Measurements from ENCODE around the gene CAMKK2.

DNA sequence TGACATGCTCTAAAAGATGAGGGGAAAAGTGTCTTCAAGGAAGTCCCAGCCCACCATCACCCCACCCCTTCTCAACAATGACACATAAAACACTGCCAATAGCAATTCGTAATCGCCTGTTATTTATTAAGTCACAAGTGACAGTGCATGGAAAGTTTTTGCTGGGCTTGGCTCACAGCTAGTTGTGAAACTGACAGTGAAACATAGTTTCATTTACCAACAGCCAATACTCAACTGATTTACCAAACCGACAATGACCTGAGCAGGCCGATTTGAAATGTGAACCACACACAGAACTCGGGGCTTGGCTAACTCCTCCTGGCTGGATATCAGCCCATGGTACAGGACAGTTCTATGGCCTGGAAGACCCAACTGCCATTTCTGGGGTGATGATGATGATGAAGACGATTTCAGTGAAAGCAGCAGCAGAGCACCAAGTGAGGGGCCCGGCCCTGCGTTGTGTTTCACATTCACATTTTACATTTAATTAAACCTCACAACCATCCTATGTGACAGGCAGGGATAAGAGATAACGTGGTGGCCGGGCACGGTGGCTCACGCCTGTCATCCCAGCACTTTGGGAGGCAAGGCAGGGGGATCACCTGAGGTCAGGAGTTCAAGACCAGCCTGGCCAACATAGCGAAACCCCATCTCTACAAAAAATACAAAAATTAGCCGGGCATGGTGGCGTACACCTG, 42.7 kb downstream of the CAMKK2 start:
- TF ChIP-seq MXI1 (IDR thresholded peaks at IDR 0.05; ENCODE audit: low read depth, low read length) (no peak), POLR2AphosphoS5 (IDR thresholded peaks at IDR 0.05; ENCODE audit: low read depth, low read length) (no peak), TAF1 (IDR thresholded peaks at IDR 0.05; ENCODE audit: borderline replicate concordance, low read depth, low read length) (no peak), GABPA (IDR thresholded peaks at IDR 0.05; ENCODE audit: low read depth) (no peak), NRF1 (IDR thresholded peaks at IDR 0.05; ENCODE audit: low read depth, low read length) (no peak), YY1 (IDR thresholded peaks at IDR 0.05; ENCODE audit: low read depth) (no peak), EP300 (IDR thresholded peaks at IDR 0.05; ENCODE audit: borderline replicate concordance in 1 of 2, low read depth in 1 of 2, low read length in 1 of 2) (no peak), CHD2 (IDR thresholded peaks at IDR 0.05; ENCODE audit: low read length, partially characterized antibody) (no peak), FOXM1 (IDR thresholded peaks at IDR 0.05; ENCODE audit: low read depth) (no peak), FOSL2 (IDR thresholded peaks at IDR 0.05; ENCODE audit: borderline replicate concordance, low read depth) (no peak)
- TF ChIP-seq, protein P1, sequence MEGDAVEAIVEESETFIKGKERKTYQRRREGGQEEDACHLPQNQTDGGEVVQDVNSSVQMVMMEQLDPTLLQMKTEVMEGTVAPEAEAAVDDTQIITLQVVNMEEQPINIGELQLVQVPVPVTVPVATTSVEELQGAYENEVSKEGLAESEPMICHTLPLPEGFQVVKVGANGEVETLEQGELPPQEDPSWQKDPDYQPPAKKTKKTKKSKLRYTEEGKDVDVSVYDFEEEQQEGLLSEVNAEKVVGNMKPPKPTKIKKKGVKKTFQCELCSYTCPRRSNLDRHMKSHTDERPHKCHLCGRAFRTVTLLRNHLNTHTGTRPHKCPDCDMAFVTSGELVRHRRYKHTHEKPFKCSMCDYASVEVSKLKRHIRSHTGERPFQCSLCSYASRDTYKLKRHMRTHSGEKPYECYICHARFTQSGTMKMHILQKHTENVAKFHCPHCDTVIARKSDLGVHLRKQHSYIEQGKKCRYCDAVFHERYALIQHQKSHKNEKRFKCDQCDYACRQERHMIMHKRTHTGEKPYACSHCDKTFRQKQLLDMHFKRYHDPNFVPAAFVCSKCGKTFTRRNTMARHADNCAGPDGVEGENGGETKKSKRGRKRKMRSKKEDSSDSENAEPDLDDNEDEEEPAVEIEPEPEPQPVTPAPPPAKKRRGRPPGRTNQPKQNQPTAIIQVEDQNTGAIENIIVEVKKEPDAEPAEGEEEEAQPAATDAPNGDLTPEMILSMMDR (IDR thresholded peaks at IDR 0.05) = no peak
- TF ChIP-seq, protein P2, sequence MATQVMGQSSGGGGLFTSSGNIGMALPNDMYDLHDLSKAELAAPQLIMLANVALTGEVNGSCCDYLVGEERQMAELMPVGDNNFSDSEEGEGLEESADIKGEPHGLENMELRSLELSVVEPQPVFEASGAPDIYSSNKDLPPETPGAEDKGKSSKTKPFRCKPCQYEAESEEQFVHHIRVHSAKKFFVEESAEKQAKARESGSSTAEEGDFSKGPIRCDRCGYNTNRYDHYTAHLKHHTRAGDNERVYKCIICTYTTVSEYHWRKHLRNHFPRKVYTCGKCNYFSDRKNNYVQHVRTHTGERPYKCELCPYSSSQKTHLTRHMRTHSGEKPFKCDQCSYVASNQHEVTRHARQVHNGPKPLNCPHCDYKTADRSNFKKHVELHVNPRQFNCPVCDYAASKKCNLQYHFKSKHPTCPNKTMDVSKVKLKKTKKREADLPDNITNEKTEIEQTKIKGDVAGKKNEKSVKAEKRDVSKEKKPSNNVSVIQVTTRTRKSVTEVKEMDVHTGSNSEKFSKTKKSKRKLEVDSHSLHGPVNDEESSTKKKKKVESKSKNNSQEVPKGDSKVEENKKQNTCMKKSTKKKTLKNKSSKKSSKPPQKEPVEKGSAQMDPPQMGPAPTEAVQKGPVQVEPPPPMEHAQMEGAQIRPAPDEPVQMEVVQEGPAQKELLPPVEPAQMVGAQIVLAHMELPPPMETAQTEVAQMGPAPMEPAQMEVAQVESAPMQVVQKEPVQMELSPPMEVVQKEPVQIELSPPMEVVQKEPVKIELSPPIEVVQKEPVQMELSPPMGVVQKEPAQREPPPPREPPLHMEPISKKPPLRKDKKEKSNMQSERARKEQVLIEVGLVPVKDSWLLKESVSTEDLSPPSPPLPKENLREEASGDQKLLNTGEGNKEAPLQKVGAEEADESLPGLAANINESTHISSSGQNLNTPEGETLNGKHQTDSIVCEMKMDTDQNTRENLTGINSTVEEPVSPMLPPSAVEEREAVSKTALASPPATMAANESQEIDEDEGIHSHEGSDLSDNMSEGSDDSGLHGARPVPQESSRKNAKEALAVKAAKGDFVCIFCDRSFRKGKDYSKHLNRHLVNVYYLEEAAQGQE (IDR thresholded peaks at IDR 0.05; ENCODE audit: low read depth, low read length) = no peak
- TF ChIP-seq, protein P3, sequence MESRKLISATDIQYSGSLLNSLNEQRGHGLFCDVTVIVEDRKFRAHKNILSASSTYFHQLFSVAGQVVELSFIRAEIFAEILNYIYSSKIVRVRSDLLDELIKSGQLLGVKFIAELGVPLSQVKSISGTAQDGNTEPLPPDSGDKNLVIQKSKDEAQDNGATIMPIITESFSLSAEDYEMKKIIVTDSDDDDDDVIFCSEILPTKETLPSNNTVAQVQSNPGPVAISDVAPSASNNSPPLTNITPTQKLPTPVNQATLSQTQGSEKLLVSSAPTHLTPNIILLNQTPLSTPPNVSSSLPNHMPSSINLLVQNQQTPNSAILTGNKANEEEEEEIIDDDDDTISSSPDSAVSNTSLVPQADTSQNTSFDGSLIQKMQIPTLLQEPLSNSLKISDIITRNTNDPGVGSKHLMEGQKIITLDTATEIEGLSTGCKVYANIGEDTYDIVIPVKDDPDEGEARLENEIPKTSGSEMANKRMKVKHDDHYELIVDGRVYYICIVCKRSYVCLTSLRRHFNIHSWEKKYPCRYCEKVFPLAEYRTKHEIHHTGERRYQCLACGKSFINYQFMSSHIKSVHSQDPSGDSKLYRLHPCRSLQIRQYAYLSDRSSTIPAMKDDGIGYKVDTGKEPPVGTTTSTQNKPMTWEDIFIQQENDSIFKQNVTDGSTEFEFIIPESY (IDR thresholded peaks at IDR 0.05; ENCODE audit: borderline replicate concordance, low read depth) = no peak
